Measurements from ENCODE around the gene ZNF146.
"Not testable (repeated sequence)": the region's sequence is repeated elsewhere in the genome, so short reads cannot be mapped to it uniquely, and the experiment has no call there.

Gene ZNF146

DNA sequence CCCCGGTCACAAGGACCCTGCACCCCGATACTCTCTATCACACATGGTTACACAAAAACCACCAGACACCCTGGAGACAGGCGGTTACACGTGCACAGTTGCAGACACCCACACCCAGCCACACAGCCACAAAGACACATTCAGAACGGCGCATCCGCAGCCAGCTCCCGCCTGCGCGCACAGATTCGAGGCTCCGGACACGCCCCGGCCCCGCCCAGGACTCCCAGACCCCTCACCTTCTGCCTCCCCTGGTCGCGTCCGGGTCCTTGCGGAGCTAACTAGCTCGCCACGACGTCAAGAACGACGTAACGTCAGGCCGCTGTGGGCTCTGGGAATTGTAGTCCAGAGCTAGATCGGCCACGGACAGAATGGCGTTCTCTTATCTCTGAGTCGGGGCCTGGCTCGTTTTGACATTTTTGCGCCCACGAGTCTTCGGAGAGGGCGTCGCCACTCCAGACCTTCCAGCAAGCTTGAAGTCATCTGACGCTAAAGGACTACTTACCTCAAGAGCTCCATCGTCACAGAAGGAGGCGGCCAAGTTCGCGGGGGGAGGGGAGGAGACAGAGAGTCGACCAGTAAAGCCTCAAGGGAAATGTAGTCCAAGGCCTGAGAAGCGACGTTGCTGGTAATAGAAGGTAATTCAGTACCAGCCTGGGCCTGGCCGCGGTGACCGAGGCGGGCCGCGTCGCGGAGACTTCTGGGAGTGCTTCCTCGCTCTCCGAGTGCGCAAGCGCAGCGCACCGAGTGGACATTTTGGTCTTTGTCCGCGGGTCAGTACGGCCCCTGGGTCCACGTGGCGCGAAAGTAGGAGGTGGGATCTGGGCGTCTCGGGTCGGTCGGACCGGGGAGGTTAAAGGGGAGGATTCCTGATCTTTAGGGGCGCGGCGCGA, at the start of gene ZNF146, which contains the start of gene ZNF565:
TSS of gene ZNF146 (plus strand) at position 721 of the 890 bp plus-strand sequence. CDS start 21,335 bp downstream, outside the sequence.
TSS of gene ZNF565 (minus strand) at position 280 of the 890 bp plus-strand sequence. CDS start 12,680 bp downstream, outside the sequence.
- H3K27me3 Mint-ChIP-seq = no peaks in the 10 kb centered on the region
- H3K4me3 Mint-ChIP-seq = no peak within 1 kb of the TSS
- peaks cover 18% of the 10 kb centered on the region for H3K36me3 Mint-ChIP-seq (ENCODE audit: low read depth)
- H3K4me1 Mint-ChIP-seq (ENCODE audit: low read depth) = peaks cover 24% of the 10 kb centered on the region
- no peaks in the 10 kb centered on the region for H3K9me3 Mint-ChIP-seq
- no peak within 1 kb of the TSS for H3K27ac Mint-ChIP-seq

DNA sequence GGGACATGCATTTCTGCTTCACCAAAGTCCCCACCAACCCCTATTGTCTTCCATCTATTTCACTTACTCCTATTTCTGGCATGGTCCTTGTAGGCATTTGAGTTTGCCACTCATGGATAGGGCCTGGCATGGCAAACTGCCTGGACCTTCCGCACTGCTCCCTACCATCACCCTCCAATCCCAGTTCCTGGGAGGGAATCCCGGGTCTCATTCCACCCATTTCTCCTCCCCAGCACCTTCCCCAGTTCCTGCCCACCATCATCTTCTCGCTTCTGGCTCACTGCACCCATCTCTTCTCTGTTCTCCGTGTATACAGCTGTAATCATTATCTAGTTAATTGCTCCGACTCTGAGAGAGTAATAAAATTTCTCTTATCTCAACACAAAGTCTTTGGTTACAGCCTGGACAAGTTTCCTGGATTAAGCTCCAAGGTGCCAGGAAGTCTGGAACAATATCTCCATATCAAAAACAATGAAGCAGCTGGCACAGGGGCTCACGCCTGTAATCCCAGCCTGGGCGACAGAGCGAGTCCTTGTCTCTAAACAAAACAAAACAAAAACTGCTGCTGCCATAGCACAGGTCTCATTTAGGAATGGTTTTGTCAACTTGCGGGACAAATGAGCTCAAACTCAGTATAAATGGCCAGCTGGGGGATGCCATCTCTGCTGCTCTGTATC, 45.7 kb upstream of the ZNF146 start:
- H3K4me1 Mint-ChIP-seq (ENCODE audit: low read depth) = peaks cover 7% of the 10 kb centered on the region
- H3K4me3 Mint-ChIP-seq = no peak overlapping the region
- H3K27ac Mint-ChIP-seq = no peak overlapping the region
- H3K36me3 Mint-ChIP-seq (ENCODE audit: low read depth) = no peaks in the 10 kb centered on the region
- no peaks in the 10 kb centered on the region for H3K9me3 Mint-ChIP-seq
- H3K27me3 Mint-ChIP-seq = no peaks in the 10 kb centered on the region

DNA sequence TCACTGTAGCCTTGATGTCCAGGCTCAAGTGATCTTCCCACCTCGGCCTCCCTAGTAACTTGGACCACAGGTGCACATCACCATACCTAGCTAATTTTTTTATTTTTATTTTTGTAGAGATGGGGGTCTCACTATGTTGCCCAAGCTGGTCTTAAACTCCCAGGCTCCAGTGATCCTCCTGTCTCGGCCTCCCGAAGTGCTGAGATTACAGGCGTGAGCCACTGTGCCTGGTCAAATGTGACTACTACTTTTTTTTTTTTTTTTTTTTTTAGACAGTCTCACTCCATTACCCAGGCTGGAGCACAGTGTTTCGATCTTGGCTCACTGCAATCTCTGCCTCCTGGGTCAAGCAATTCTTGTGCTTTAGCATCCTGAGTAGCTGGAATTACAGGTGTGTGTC, 42.1 kb upstream of the ZNF146 start:
- Mint-ChIP-seq H3K4me3 (no peak overlapping the region), H3K36me3 (ENCODE audit: low read depth) (no peaks in the 10 kb centered on the region), H3K9me3 (no peaks in the 10 kb centered on the region), H3K27me3 (no peaks in the 10 kb centered on the region), H3K27ac (no peak overlapping the region), H3K4me1 (ENCODE audit: low read depth) (peaks cover 10% of the 10 kb centered on the region)

DNA sequence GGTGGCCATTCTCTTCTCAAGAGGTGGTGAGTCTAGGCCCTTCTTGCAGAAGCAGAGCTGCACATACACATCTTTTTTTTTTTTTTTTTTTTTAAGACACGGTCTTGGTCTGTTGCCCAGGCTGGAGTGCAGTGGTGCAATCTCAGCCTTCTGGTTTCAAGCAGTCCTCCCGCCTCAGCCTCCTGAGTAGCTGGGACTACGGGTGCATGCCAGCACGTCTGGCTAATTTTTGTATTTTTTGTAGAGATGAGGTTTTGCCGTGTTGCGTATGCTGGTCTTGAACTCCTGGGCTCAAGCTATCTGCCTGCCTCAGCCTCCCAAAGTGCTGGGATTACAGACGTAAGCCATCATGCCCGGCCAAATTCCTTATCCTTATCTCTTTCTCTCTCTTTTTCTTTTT, 41.1 kb upstream of the ZNF146 start:
- not testable (repeated sequence) for H3K27ac Mint-ChIP-seq; H3K36me3 Mint-ChIP-seq (ENCODE audit: low read depth); H3K4me3 Mint-ChIP-seq; H3K27me3 Mint-ChIP-seq; H3K9me3 Mint-ChIP-seq
- peaks cover 10% of the 10 kb centered on the region for H3K4me1 Mint-ChIP-seq (ENCODE audit: low read depth)

DNA sequence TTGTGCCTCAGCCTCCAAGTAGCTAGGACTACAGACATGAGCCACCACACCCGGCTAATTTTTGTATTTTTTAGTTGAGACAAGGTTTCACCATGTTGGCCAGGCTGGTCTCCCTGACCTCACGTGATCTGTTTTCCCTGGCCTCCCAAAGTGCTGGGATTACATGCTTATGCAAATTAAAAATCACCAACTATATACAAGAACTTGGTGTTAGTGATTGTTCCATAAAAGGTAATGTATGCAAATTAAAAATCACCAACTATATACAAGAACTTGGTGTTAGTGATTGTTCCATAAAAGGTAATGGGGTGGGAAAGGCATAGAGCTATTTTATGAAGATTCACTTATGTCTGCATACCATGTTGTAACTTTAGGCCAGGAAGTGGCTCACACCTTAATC, 35.8 kb upstream of the ZNF146 start:
- H3K27ac Mint-ChIP-seq; H3K27me3 Mint-ChIP-seq; H3K4me3 Mint-ChIP-seq; H3K9me3 Mint-ChIP-seq; H3K4me1 Mint-ChIP-seq (ENCODE audit: low read depth): not testable (repeated sequence)
- H3K36me3 Mint-ChIP-seq (ENCODE audit: low read depth) = peaks cover 11% of the 10 kb centered on the region

DNA sequence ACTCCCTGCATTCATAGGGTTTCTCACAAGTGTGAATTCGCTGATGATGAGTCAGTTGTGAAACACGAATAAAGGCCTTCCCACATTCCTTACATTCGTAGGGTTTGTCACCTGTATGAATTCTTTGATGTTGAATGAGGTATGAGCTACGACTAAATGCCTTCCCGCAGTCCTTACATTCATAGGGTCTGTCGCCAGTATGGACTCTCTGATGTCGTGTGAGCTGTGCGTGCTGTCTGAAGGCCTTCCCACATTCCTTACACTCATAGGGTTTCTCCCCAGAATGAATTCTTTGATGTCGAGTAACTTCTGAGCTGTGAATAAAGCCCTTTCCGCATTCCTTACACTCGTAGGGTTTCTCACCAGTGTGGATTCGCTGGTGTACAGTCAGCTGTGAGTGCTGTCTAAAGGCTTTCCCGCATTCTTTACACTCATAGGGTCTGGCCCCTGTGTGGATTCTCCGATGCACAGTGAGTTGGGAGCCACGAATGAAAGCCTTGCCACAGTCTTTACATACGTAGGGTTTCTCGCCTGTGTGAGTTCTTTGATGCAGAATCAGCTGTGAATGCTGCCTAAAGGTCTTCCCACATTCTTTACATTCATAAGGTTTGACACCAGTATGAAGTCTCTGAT, 32.2 kb upstream of the ZNF146 start:
- no peaks in the 10 kb centered on the region for H3K27me3 Mint-ChIP-seq
- H3K4me1 Mint-ChIP-seq (ENCODE audit: low read depth) = no peaks in the 10 kb centered on the region
- H3K9me3 Mint-ChIP-seq = no peaks in the 10 kb centered on the region
- H3K27ac Mint-ChIP-seq = no peak overlapping the region
- H3K4me3 Mint-ChIP-seq = no peak overlapping the region
- H3K36me3 Mint-ChIP-seq (ENCODE audit: low read depth) = peaks cover 16% of the 10 kb centered on the region

DNA sequence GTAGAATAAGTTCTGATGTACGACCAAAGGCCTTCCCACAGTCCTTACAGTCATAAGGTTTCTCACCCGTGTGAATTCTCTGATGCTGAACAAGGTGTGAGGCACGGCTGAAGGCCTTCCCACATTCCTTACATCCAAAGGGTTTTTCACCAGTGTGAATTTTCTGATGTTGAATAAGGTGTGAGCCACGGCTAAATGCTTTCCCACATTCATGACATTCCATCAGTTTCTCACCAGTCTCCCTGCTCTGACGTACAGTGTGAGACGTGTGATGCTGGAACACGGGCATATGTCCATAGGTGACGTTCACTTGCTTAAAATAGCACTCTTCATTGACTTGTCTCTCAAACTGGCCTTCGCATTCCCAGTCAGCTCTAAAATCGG, 31.7 kb upstream of the ZNF146 start:
- Mint-ChIP-seq H3K4me1 (ENCODE audit: low read depth) (no peaks in the 10 kb centered on the region), H3K4me3 (no peak overlapping the region), H3K9me3 (no peaks in the 10 kb centered on the region), H3K27me3 (no peaks in the 10 kb centered on the region), H3K36me3 (ENCODE audit: low read depth) (peaks cover 16% of the 10 kb centered on the region), H3K27ac (no peak overlapping the region)

DNA sequence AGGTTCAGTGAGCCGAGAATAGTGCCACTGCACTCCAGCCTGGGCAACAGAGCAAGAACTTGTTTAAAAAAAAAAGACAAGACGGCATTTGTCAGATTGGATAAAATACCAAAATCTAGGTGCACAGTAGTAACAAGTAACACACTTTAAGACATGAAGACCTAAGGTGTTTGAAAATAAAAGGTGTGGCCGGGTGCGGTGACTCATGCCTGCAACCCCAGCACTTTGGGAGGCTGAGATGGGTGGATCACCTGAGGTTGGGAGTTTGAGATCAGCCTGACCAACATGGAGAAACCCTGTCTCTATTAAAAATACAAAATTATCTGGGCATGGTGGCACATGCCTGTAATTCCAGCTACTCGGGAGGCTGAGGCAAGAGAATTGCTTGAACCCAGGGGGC, 28.2 kb upstream of the ZNF146 start:
- H3K27me3 Mint-ChIP-seq; H3K27ac Mint-ChIP-seq; H3K4me3 Mint-ChIP-seq; H3K9me3 Mint-ChIP-seq; H3K4me1 Mint-ChIP-seq (ENCODE audit: low read depth): not testable (repeated sequence)
- H3K36me3 Mint-ChIP-seq (ENCODE audit: low read depth) = peaks cover 20% of the 10 kb centered on the region

DNA sequence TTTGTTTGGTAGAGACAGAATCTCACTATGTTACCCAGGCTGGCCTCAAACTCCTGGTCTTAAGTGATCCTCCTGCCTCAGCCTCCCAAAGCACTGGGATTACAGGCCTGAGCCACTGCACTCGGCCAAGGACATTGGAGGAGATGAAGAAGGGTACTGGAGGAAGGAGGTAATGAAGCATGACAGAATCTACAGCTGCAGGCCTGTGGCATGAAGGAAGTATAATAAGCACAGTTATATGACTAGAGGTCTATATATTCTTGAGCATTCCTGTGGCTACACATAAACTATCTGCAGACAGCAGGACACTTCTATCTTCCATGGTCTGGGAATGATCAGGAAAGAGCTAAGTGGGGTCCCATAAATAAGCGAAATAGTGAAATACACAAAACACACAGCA, 18.7 kb upstream of the ZNF146 start:
- no peak overlapping the region for H3K4me3 Mint-ChIP-seq
- no peak overlapping the region for H3K27ac Mint-ChIP-seq
- H3K36me3 Mint-ChIP-seq (ENCODE audit: low read depth) = peaks cover 20% of the 10 kb centered on the region
- no peaks in the 10 kb centered on the region for H3K27me3 Mint-ChIP-seq
- no peaks in the 10 kb centered on the region for H3K9me3 Mint-ChIP-seq
- H3K4me1 Mint-ChIP-seq (ENCODE audit: low read depth) = no peaks in the 10 kb centered on the region

DNA sequence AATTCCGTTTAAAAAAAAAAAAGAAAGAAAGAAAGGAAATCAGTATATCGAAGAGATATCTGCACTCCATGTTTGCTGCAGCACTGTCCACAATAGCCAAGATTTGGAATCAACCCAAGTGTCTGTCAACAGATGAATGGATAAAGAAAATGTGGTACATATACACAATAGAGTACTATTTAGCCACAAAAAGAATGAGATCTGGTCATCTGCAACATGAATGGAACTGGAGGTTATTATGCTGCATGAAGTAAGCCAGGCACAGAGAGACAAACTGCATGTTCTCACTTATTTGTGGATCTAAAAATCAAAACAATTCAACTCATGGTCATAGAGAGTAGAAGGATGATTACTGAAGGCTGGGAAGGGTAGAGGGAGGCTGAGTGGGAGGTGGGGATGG, 16.8 kb upstream of the ZNF146 start:
- H3K36me3 Mint-ChIP-seq (ENCODE audit: low read depth) = peaks cover 14% of the 10 kb centered on the region
- no peak overlapping the region for H3K27ac Mint-ChIP-seq
- H3K9me3 Mint-ChIP-seq = no peaks in the 10 kb centered on the region
- no peaks in the 10 kb centered on the region for H3K4me1 Mint-ChIP-seq (ENCODE audit: low read depth)
- no peak overlapping the region for H3K4me3 Mint-ChIP-seq
- H3K27me3 Mint-ChIP-seq = no peaks in the 10 kb centered on the region

DNA sequence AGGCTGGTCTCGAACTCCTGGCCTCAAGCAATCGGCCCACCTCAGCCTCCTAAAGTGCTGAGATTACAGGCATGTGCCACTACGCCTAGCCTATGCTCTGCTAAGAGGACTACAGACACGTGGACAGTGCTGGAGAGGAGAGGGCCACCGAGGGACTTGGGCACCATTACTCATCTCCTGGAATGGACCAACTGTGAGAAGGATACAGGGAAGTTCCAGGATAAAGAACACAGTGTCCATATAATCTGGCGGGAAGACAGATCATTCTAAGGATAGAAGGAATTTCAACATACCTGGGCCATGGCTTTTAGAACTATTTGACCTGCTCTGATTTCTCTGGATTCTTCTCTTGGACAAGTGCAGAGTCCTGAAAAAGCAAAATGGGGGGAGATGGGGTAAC, 13.2 kb upstream of the ZNF146 start:
- Mint-ChIP-seq H3K4me1 (ENCODE audit: low read depth) (no peaks in the 10 kb centered on the region), H3K9me3 (no peaks in the 10 kb centered on the region), H3K4me3 (no peak overlapping the region), H3K27me3 (no peaks in the 10 kb centered on the region), H3K27ac (no peak overlapping the region), H3K36me3 (ENCODE audit: low read depth) (peaks cover 4% of the 10 kb centered on the region)

DNA sequence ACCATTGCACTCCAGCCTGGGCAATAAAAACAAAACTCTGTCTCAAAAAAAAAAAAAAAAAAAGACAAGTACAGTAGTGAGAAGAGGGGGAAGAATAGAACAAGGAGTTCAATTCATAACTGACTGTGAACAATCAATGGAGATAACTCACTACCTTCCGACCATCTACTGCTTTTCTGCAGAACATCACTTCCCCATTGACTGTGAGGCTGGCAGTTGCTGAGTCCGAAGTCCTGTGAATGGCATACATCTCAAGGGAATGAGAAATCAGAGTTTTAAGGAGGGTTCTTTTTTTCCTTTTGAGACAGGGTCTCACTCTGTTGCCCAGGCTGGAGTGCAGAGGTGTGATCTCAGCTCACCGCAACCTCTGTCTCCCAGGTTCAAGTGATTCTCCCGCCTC, 11.6 kb upstream of the ZNF146 start:
- Mint-ChIP-seq H3K27ac (no peak overlapping the region), H3K36me3 (ENCODE audit: low read depth) (peaks cover 4% of the 10 kb centered on the region), H3K9me3 (no peaks in the 10 kb centered on the region)

DNA sequence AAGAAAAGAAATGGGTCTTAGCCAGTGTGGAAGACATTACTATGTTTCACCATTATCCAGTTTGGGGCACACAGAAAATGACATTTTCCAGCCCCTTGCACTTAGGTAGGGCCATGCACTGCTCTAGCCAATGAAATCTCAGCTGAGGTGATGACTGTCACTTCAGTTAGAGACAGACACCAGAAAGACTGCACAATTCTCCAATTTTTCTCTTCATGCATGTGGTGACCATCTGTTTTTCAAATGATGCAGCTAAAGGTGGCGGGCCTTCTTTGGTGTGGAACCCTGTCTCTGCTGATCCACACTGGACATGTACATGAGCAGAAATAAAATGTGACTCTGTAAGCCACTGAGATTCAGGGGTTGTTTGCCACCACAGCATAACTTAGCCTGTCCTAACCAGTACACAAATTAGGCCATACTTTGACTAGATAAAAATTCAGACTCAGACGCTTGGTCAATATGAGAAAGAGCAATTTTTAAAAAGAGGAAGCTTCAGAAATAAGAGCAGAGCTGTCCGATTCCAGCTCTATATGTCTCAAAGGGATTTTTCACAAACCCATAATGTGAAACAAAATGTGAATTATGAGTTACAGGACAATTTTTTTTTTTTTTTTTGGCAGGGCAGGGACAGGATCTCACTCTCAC, 7.2 kb upstream of the ZNF146 start:
- H3K4me1 Mint-ChIP-seq (ENCODE audit: low read depth) = peaks cover 4% of the 10 kb centered on the region
- no peaks in the 10 kb centered on the region for H3K9me3 Mint-ChIP-seq
- H3K4me3 Mint-ChIP-seq = no peak overlapping the region
- H3K27ac Mint-ChIP-seq = no peak overlapping the region
- H3K27me3 Mint-ChIP-seq = no peaks in the 10 kb centered on the region
- peaks cover 4% of the 10 kb centered on the region for H3K36me3 Mint-ChIP-seq (ENCODE audit: low read depth)

More for the DNA sequence above, 11.6 kb upstream of the ZNF146 start:
- Mint-ChIP-seq H3K27me3 (no peaks in the 10 kb centered on the region), H3K4me3 (no peak overlapping the region), H3K4me1 (ENCODE audit: low read depth) (peaks cover 4% of the 10 kb centered on the region)

DNA sequence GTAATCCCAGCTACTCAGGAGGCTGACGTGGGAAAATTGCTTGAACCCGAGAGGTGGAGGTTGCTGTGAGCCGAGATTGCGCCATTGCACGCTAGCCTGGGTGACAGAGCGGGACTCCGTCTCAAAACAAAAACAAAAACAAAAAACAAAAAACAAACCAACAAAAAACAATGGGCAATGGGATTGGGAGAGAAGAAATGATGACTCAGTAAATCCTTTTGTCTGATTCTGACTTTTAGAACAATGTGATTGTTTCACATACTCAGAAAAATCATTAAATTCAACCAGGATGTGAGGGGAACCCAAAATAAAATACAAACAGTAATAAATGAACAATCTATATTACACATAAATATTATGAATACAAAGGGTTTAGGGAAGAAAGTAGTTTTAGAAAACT, 5.5 kb upstream of the ZNF146 start:
- H3K9me3 Mint-ChIP-seq = no peaks in the 10 kb centered on the region
- no peak overlapping the region for H3K27ac Mint-ChIP-seq
- H3K4me3 Mint-ChIP-seq = no peak overlapping the region
- no peaks in the 10 kb centered on the region for H3K27me3 Mint-ChIP-seq
- peaks cover 4% of the 10 kb centered on the region for H3K36me3 Mint-ChIP-seq (ENCODE audit: low read depth)
- peaks cover 4% of the 10 kb centered on the region for H3K4me1 Mint-ChIP-seq (ENCODE audit: low read depth)

DNA sequence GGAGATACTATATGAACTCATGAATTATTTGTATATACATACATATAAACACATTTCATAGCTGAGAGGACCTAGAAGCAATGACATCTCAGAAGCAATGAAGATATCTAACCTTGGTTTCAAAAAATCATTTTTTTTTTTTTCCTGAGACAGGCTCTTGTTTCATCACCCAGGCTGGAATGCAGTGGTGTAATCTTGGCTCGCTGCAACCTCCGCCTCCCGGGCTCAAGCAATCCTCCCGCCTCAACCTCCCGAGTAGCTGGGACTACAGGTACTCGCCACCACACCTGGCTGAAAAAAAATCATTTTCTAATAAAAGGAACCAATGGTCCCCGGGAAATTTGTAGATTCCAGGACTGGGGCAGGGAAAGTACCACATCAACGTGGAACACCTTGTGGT, 4.4 kb upstream of the ZNF146 start:
- peaks cover 4% of the 10 kb centered on the region for H3K4me1 Mint-ChIP-seq (ENCODE audit: low read depth)
- H3K4me3 Mint-ChIP-seq = no peak overlapping the region
- H3K27me3 Mint-ChIP-seq = no peaks in the 10 kb centered on the region
- no peak overlapping the region for H3K27ac Mint-ChIP-seq
- H3K36me3 Mint-ChIP-seq (ENCODE audit: low read depth) = peaks cover 2% of the 10 kb centered on the region
- no peaks in the 10 kb centered on the region for H3K9me3 Mint-ChIP-seq
